Esophagus muscularis mucosa (tissue), 4 donors: ENCODE results near the gene SLC13A2.

Source experiments
- CTCF ChIP-seq, 3 experiments: fragments of 200-600 bp in 2 of 3; fragments of 450-650 bp in 1 of 3; sonication (generic) in 2 of 3; IDR thresholded peaks; one replicate each; pipeline ENCODE4 v1.5.1; 2017 to 2019; ENCODE audit warnings: antibody characterized with exemption in 3 of 3, mild to moderate bottlenecking in 2 of 3, moderate library complexity in 1 of 3
- EP300 ChIP-seq: sonication (generic); formaldehyde crosslinking; IDR thresholded peaks from one replicate; pipeline ENCODE4 v1.6.1; 2017; ENCODE audit warnings: antibody characterized with exemption
- POLR2A ChIP-seq: fragments of 450-650 bp; IDR thresholded peaks from one replicate; pipeline ENCODE4 v1.6.1; 2017; ENCODE audit warnings: antibody characterized with exemption, moderate library complexity, mild to moderate bottlenecking, low read depth
- POLR2AphosphoS5 ChIP-seq, 2 donors: sonication (generic); formaldehyde crosslinking; IDR thresholded peaks; one replicate each; pipeline ENCODE4 v1.6.1; 2017; ENCODE audit warnings: antibody characterized with exemption in 2 of 2

- no peak for TF ChIP-seq POLR2AphosphoS5 (IDR thresholded peaks at IDR 0.05)
- no peak for TF ChIP-seq CTCF (IDR thresholded peaks at IDR 0.05)
- no peak for TF ChIP-seq EP300
- TF ChIP-seq POLR2A, result no peak
These were observed 5.5 kb downstream of the SLC13A2 start for GRCh38 chr17:28478712-28479615.
